Glutamatergic neuron (in vitro differentiated cells): ENCODE results near the gene TGFBR3. TPM values are rescaled to one million over a fixed set of nuclear protein-coding genes. Genes with fewer than 3 reads are reported as not detected.

Experiments
- DNase-seq: peaks from one replicate; pipeline ENCODE4 v3.0.0; 2022
- H3K27ac Mint-ChIP-seq: one replicate; pipeline ENCODE4 v1.8.0; 2020; ENCODE audit warnings: mild to moderate bottlenecking, mixed read lengths, inconsistent platforms; ENCODE audit not compliant: unreplicated experiment
- H3K27me3 Mint-ChIP-seq: one replicate; pipeline ENCODE4 v1.8.0; 2020; ENCODE audit warnings: mild to moderate bottlenecking, moderate library complexity, mixed read lengths, inconsistent platforms; ENCODE audit not compliant: unreplicated experiment
- H3K36me3 Mint-ChIP-seq: one replicate; pipeline ENCODE4 v1.8.0; 2020; ENCODE audit warnings: mild to moderate bottlenecking, mixed read lengths, inconsistent platforms; ENCODE audit not compliant: unreplicated experiment
- H3K4me1 Mint-ChIP-seq: one replicate; pipeline ENCODE4 v1.8.0; 2020; ENCODE audit warnings: mild to moderate bottlenecking, low read depth, mixed read lengths, inconsistent platforms; ENCODE audit not compliant: unreplicated experiment
- H3K4me3 Mint-ChIP-seq: one replicate; pipeline ENCODE4 v1.8.0; 2020; ENCODE audit warnings: mild to moderate bottlenecking, mixed read lengths, inconsistent platforms; ENCODE audit not compliant: unreplicated experiment
- H3K9me3 Mint-ChIP-seq: one replicate; pipeline ENCODE4 v1.8.0; 2020; ENCODE audit warnings: mild to moderate bottlenecking, moderate library complexity, mixed read lengths, inconsistent platforms; ENCODE audit not compliant: unreplicated experiment
- CTCF ChIP-seq: fragments of 200-600 bp; sonication (generic); IDR thresholded peaks from one replicate; pipeline ENCODE4 v1.5.0; 2021; ENCODE audit not compliant: partially characterized antibody, unreplicated experiment
- total RNA-seq: library from RNA; stranded (reverse); fragmentation: NEBNext Ultra II Directional; extraction: Animal tissue kit (Norgen Biotek cat#: 25700); gene quantifications from one replicate; pipeline ENCODE4 v1.2.1, GENCODE V29; 2021; ENCODE audit not compliant: unreplicated experiment

TGFBR3 gene
- total RNA-seq, 1 donor from 2014 or later, result 0.98 TPM

- H3K4me1 Mint-ChIP-seq, result peaks cover 4% of the 10 kb centered on the region
- no peak for TF ChIP-seq CTCF
- H3K9me3 Mint-ChIP-seq, result no peaks in the 10 kb centered on the region
- no peaks in the 10 kb centered on the region for H3K36me3 Mint-ChIP-seq
- DNase-seq, result no peak
- no peaks in the 10 kb centered on the region for H3K27me3 Mint-ChIP-seq
- H3K27ac Mint-ChIP-seq, result no peak overlapping the region
- no peak overlapping the region for H3K4me3 Mint-ChIP-seq
These were observed 67.3 kb downstream of the TGFBR3 start for GRCh38 chr1:91818713-91818975.

- Mint-ChIP-seq H3K36me3 (no peaks in the 10 kb centered on the region), H3K9me3 (no peaks in the 10 kb centered on the region), H3K4me3 (no peak overlapping the region), H3K27ac (no peak overlapping the region), H3K4me1 (peaks cover 4% of the 10 kb centered on the region), H3K27me3 (no peaks in the 10 kb centered on the region)
- no peak for DNase-seq
- TF ChIP-seq CTCF, result no peak
These were observed 68.6 kb downstream of the TGFBR3 start for GRCh38 chr1:91817211-91817905.

- Mint-ChIP-seq H3K4me3 (no peak overlapping the region), H3K27ac (no peak overlapping the region), H3K4me1 (peaks cover 4% of the 10 kb centered on the region), H3K36me3 (no peaks in the 10 kb centered on the region), H3K9me3 (no peaks in the 10 kb centered on the region), H3K27me3 (no peaks in the 10 kb centered on the region)
- no peak for DNase-seq
- TF ChIP-seq CTCF, result no peak
These were observed 69.9 kb downstream of the TGFBR3 start for GRCh38 chr1:91816031-91816430.

- Mint-ChIP-seq H3K36me3 (no peaks in the 10 kb centered on the region), H3K4me3 (no peak overlapping the region), H3K27ac (no peak overlapping the region), H3K9me3 (no peaks in the 10 kb centered on the region), H3K4me1 (peaks cover 4% of the 10 kb centered on the region), H3K27me3 (no peaks in the 10 kb centered on the region)
- no peak for DNase-seq
- TF ChIP-seq CTCF, result no peak
These were observed 71.5 kb downstream of the TGFBR3 start for GRCh38 chr1:91814448-91814847.

- Mint-ChIP-seq H3K9me3 (no peaks in the 10 kb centered on the region), H3K36me3 (no peaks in the 10 kb centered on the region), H3K4me3 (no peak overlapping the region), H3K27ac (no peak overlapping the region), H3K4me1 (peaks cover 4% of the 10 kb centered on the region), H3K27me3 (no peaks in the 10 kb centered on the region)
- DNase-seq, result no peak
- no peak for TF ChIP-seq CTCF
These were observed 72.1 kb downstream of the TGFBR3 start for GRCh38 chr1:91813813-91814212.
